DMS153 treated with DMSO at 0.1 percent for 48 hours (cell line): ENCODE data around the gene XAGE1B.
"Not testable (repeated sequence)": the region's sequence is repeated elsewhere in the genome, so short reads cannot be mapped to it uniquely, and the experiment has no call there.

ENCODE experiments used
- DNase-seq: peaks from one replicate; lab custom pipeline; 2025; ENCODE audit not compliant: unreplicated experiment; lab: John Stamatoyannopoulos, UW

XAGE1B gene

GRCh38 chrX:52516987-52517325, at the start of gene XAGE1B:
Gene XAGE1B (minus strand): TSS chrX:52517063. CDS start chrX:52515527, 1,536 bp downstream.
- not testable (repeated sequence) for DNase-seq

- DNase-seq: no peak
Measured at GRCh38 chrX:52563105-52563504, 46.2 kb upstream of the XAGE1B start.

- DNase-seq: no peak
Measured at GRCh38 chrX:52558140-52558539, 41.3 kb upstream of the XAGE1B start.

- no peak for DNase-seq
Measured at GRCh38 chrX:52556741-52557140, 39.9 kb upstream of the XAGE1B start.

GRCh38 chrX:52553995-52554642, 37.3 kb upstream of the XAGE1B start:
- no peak for DNase-seq

GRCh38 chrX:52548769-52549168, 31.9 kb upstream of the XAGE1B start:
- DNase-seq: not testable (repeated sequence)

- no peak for DNase-seq
Measured at GRCh38 chrX:52544147-52544840, 27.4 kb upstream of the XAGE1B start.

- no peak for DNase-seq
Measured at GRCh38 chrX:52542311-52542710, 25.4 kb upstream of the XAGE1B start.

GRCh38 chrX:52541051-52541450, 24.2 kb upstream of the XAGE1B start:
- not testable (repeated sequence) for DNase-seq

GRCh38 chrX:52516110-52516986, 515 bp downstream of the XAGE1B start:
- not testable (repeated sequence) for DNase-seq

GRCh38 chrX:52511126-52511525, 5.7 kb downstream of the XAGE1B start:
- DNase-seq: not testable (repeated sequence)

- DNase-seq: no peak
Measured at GRCh38 chrX:52509916-52510315, 6.9 kb downstream of the XAGE1B start.

- no peak for DNase-seq
Measured at GRCh38 chrX:52507331-52507730, 9.5 kb downstream of the XAGE1B start.

- DNase-seq: no peak
Measured at GRCh38 chrX:52504551-52504950, 12.3 kb downstream of the XAGE1B start.

- not testable (repeated sequence) for DNase-seq
Measured at GRCh38 chrX:52501362-52501761, 15.5 kb downstream of the XAGE1B start.

GRCh38 chrX:52496419-52496772, 20.5 kb downstream of the XAGE1B start:
- not testable (repeated sequence) for DNase-seq

- DNase-seq: not testable (repeated sequence)
Measured at GRCh38 chrX:52495545-52496418, 21.1 kb downstream of the XAGE1B start, which contains the start of gene XAGE1A. Gene XAGE1A (plus strand): TSS chrX:52495808. CDS start chrX:52497362, 1,554 bp downstream.

- DNase-seq: not testable (repeated sequence)
Measured at GRCh38 chrX:52471301-52471700, 45.6 kb downstream of the XAGE1B start.
